CD14-positive monocyte (primary cell): ENCODE measurements around the gene BRCC3. TPM values are rescaled to one million over a fixed set of nuclear protein-coding genes. Genes with fewer than 3 reads are reported as not detected.

Experiments
- DNase-seq, 3 donors: peaks; one replicate each; pipeline ENCODE4 v3.0.0-alpha.2; 2011 to 2022
- H2AFZ ChIP-seq: 2 replicates; pipeline ENCODE4 v1.6.0; 2012; ENCODE audit warnings: mild to moderate bottlenecking, low read depth, low read length, inconsistent platforms; ENCODE audit not compliant: insufficient read depth, poor library complexity, severe bottlenecking
- H3K27ac ChIP-seq, 2 donors: 1 replicate in 1 of 2; 2 replicates in 1 of 2; pipeline ENCODE4 v1.5.1; 2012 to 2013; ENCODE audit warnings: low read length in 2 of 2, control low read depth in 1 of 2, inconsistent platforms in 1 of 2, low read depth in 1 of 2, mild to moderate bottlenecking in 1 of 2
- H3K27me3 ChIP-seq, 2 donors: one replicate each; pipeline versions ENCODE4 v1.6.0 to v1.6.1; 2011 to 2013; ENCODE audit warnings: low read length in 2 of 2; ENCODE audit not compliant: control insufficient read depth in 2 of 2, insufficient read depth in 2 of 2
- H3K36me3 ChIP-seq, 2 donors: replicated peaks in 1 of 2; 1 replicate in 1 of 2; 2 replicates in 1 of 2; pipeline versions ENCODE4 v1.5.1 to v1.6.1; 2012 to 2013; ENCODE audit warnings: low read length in 2 of 2, control low read depth in 1 of 2, inconsistent platforms in 1 of 2, mild to moderate bottlenecking in 1 of 2; ENCODE audit not compliant: insufficient read depth in 2 of 2, control insufficient read depth in 1 of 2
- H3K4me1 ChIP-seq, 2 donors: 1 replicate in 1 of 2; 2 replicates in 1 of 2; pipeline versions ENCODE4 v1.5.1 to v1.6.1; 2012 to 2013; ENCODE audit warnings: low read length in 2 of 2, control low read depth in 1 of 2, inconsistent platforms in 1 of 2, mild to moderate bottlenecking in 1 of 2, moderate library complexity in 1 of 2; ENCODE audit not compliant: insufficient read depth in 2 of 2, control insufficient read depth in 1 of 2
- H3K4me2 ChIP-seq: replicated peaks from 2 replicates; pipeline ENCODE3; 2012; ENCODE audit warnings: low read length, moderate library complexity, mild to moderate bottlenecking; ENCODE audit not compliant: poor library complexity, severe bottlenecking; ENCODE audit errors: extremely low read depth
- H3K4me3 ChIP-seq, 3 experiments: fragments of 200-600 bp in 1 of 3; sonication (generic) in 1 of 3; replicated peaks in 1 of 3; 1 replicate in 2 of 3; 2 replicates in 1 of 3; pipeline ENCODE4 v1.5.1; 2011 to 2013; ENCODE audit warnings: low read length in 3 of 3, mild to moderate bottlenecking in 3 of 3, control low read depth in 2 of 3, low read depth in 2 of 3, inconsistent platforms in 1 of 3, moderate library complexity in 1 of 3
- H3K79me2 ChIP-seq: 2 replicates; pipeline ENCODE4 v1.6.0; 2012; ENCODE audit warnings: mild to moderate bottlenecking, control low read depth, inconsistent platforms, low read length, moderate library complexity; ENCODE audit not compliant: insufficient read depth
- H3K9ac ChIP-seq: 2 replicates; pipeline ENCODE4 v1.6.0; 2017; ENCODE audit warnings: low read length, mild to moderate bottlenecking; ENCODE audit not compliant: insufficient read depth, poor library complexity, severe bottlenecking
- H3K9me3 ChIP-seq, 2 donors: replicated peaks in 1 of 2; 1 replicate in 1 of 2; 2 replicates in 1 of 2; pipeline versions ENCODE4 v1.5.1 to v1.6.1; 2012 to 2013; ENCODE audit warnings: low read length in 2 of 2, control low read depth in 1 of 2; ENCODE audit not compliant: control insufficient read depth in 1 of 2, insufficient read depth in 1 of 2
- H4K20me1 ChIP-seq: 2 replicates; pipeline ENCODE4 v1.6.0; 2012; ENCODE audit warnings: mild to moderate bottlenecking, low read length, control low read depth, moderate library complexity; ENCODE audit not compliant: insufficient read depth
- H3K27ac Mint-ChIP-seq, 7 donors: one replicate each; pipeline ENCODE4 v1.8.0; 2020; ENCODE audit warnings: mild to moderate bottlenecking in 7 of 7, mixed read lengths in 7 of 7, moderate library complexity in 6 of 7, inconsistent platforms in 2 of 7
- H3K27me3 Mint-ChIP-seq, 3 donors: one replicate each; pipeline ENCODE4 v1.8.0; 2021 to 2022; ENCODE audit warnings: low read depth in 3 of 3, mild to moderate bottlenecking in 3 of 3, mixed read lengths in 3 of 3, moderate library complexity in 3 of 3, inconsistent platforms in 1 of 3
- H3K36me3 Mint-ChIP-seq, 2 donors: one replicate each; pipeline ENCODE4 v1.8.0; 2020; ENCODE audit warnings: mixed read lengths in 2 of 2, inconsistent platforms in 1 of 2, mild to moderate bottlenecking in 1 of 2
- H3K4me1 Mint-ChIP-seq: one replicate; pipeline ENCODE4 v1.8.0; 2020; ENCODE audit warnings: mild to moderate bottlenecking, mixed read lengths
- H3K4me3 Mint-ChIP-seq, 2 donors: one replicate each; pipeline ENCODE4 v1.8.0; 2020; ENCODE audit warnings: mild to moderate bottlenecking in 2 of 2, mixed read lengths in 2 of 2, moderate library complexity in 1 of 2
- H3K9me3 Mint-ChIP-seq, 7 donors: one replicate each; pipeline ENCODE4 v1.8.0; 2020 to 2022; ENCODE audit warnings: mixed read lengths in 7 of 7, mild to moderate bottlenecking in 6 of 7, moderate library complexity in 6 of 7, inconsistent platforms in 2 of 7
- WGBS: methylation state at CpG from one replicate; pipeline ENCODE4 v1.1.5; 2013; ENCODE audit warnings: missing lambda C conversion rate; ENCODE audit not compliant: insufficient coverage; 5-methylcytosine and 5-hydroxymethylcytosine counted together
- intact Hi-C, 2 donors: fragments of 100-400 bp; cut with micrococcal nuclease; formaldehyde crosslinking; loops; one replicate each; pipeline versions ENCODE4 v1.15.0 to v1.15.1; 2023
- polyA plus RNA-seq, 3 donors: library from polyadenylated mRNA; depleted of rRNA in 1 of 3; unstranded in 2 of 3; stranded (reverse) in 1 of 3; fragments of 300-500 nt in 2 of 3; fragments of >200 nt in 1 of 3; fragmentation: Illumina TruSeq in 2 of 3; gene quantifications; 1 replicate in 2 of 3; 2 replicates in 1 of 3; pipeline ENCODE4 v1.2.3, GENCODE V29; 2012 to 2021
- TF ChIP-seq, protein P1 (sequence below): fragments of 200-600 bp; IDR thresholded peaks from one replicate; pipeline ENCODE4 v1.8.0; 2022; ENCODE audit warnings: antibody characterized with exemption, mild to moderate bottlenecking

BRCC3 gene
- polyA plus RNA-seq, 3 donors, result 8.4 to 21.7 (median 10.0) TPM

- Mint-ChIP-seq H3K27me3 (peaks cover 0 to 1% (median 0%) of the 10 kb centered on the region in 3 donors), H3K27ac (no peak overlapping the region), H3K4me1 (no peaks in the 10 kb centered on the region), H3K4me3 (no peak overlapping the region), H3K36me3 (no peaks in the 10 kb centered on the region), H3K9me3 (peaks cover 0 to 11% (median 4%) of the 10 kb centered on the region in 7 donors)
- Histone ChIP-seq H3K27ac (no peak overlapping the region), H2AFZ (no peak overlapping the region), H3K4me2 (no peak overlapping the region), H3K4me3 (no peak overlapping the region), H4K20me1 (no peaks in the 10 kb centered on the region), H3K9me3 (no peaks in the 10 kb centered on the region), H3K9ac (no peak overlapping the region), H3K4me1 (no peaks in the 10 kb centered on the region), H3K36me3 (no peaks in the 10 kb centered on the region), H3K27me3 (no peaks in the 10 kb centered on the region), H3K79me2 (no peaks in the 10 kb centered on the region)
- DNase-seq, result no peak
- TF ChIP-seq, protein P1, sequence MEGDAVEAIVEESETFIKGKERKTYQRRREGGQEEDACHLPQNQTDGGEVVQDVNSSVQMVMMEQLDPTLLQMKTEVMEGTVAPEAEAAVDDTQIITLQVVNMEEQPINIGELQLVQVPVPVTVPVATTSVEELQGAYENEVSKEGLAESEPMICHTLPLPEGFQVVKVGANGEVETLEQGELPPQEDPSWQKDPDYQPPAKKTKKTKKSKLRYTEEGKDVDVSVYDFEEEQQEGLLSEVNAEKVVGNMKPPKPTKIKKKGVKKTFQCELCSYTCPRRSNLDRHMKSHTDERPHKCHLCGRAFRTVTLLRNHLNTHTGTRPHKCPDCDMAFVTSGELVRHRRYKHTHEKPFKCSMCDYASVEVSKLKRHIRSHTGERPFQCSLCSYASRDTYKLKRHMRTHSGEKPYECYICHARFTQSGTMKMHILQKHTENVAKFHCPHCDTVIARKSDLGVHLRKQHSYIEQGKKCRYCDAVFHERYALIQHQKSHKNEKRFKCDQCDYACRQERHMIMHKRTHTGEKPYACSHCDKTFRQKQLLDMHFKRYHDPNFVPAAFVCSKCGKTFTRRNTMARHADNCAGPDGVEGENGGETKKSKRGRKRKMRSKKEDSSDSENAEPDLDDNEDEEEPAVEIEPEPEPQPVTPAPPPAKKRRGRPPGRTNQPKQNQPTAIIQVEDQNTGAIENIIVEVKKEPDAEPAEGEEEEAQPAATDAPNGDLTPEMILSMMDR, result no peak
- no CpG with 5 or more reads among the region's 4 CpGs for WGBS
- intact Hi-C loops, result no loop called here
Observed at GRCh38 chrX:155134255-155134654, 62.9 kb downstream of the BRCC3 start.

- no peak overlapping the region for H3K4me3 Mint-ChIP-seq
- H3K9me3 Mint-ChIP-seq, result peaks cover 0 to 1% (median 0%) of the 10 kb centered on the region in 7 donors
- no peak for DNase-seq
- Histone ChIP-seq H4K20me1 (no peaks in the 10 kb centered on the region), H3K27me3 (no peaks in the 10 kb centered on the region), H3K4me1 (no peaks in the 10 kb centered on the region), H3K4me3 (no peak overlapping the region), H3K9me3 (no peaks in the 10 kb centered on the region), H3K9ac (no peak overlapping the region), H2AFZ (no peak overlapping the region), H3K36me3 (no peaks in the 10 kb centered on the region), H3K27ac (no peak overlapping the region), H3K4me2 (no peak overlapping the region), H3K79me2 (no peaks in the 10 kb centered on the region)
- H3K27ac Mint-ChIP-seq, result no peak overlapping the region
- H3K27me3 Mint-ChIP-seq, result peaks cover 1 to 2% (median 2%) of the 10 kb centered on the region in 3 donors
- no peaks in the 10 kb centered on the region for H3K36me3 Mint-ChIP-seq
- no CpG with 5 or more reads among the region's 6 CpGs for WGBS
- peaks cover 3% of the 10 kb centered on the region for H3K4me1 Mint-ChIP-seq
- intact Hi-C loops, result no loop called here
- TF ChIP-seq, protein P1, result no peak
Observed at GRCh38 chrX:155143959-155144548, 72.7 kb downstream of the BRCC3 start.
